GM18909 (cell line): Measurements from ENCODE around the gene MDGA2.

ENCODE experiments used
- ATAC-seq: cut with Tn5 transposase; IDR thresholded peaks from one replicate; pipeline ENCODE4 v1.9.1; 2021; ENCODE audit warnings: mild to moderate bottlenecking; ENCODE audit not compliant: unreplicated experiment, poor library complexity

Gene MDGA2

GRCh38 chr14:46818147-46818546, 857.3 kb downstream of the MDGA2 start:
- no peak for ATAC-seq

- ATAC-seq: no peak
Observed at GRCh38 chr14:46793144-46793543, 882.3 kb downstream of the MDGA2 start.
